IPS DF 6.9 (cell line): Measurements from ENCODE around the gene MLYCD.

Experiments used
- DNase-seq: peaks from one replicate; pipeline ENCODE4 v3.0.0-alpha.2; 2013; ENCODE audit warnings: low read depth, low spot score
- H3K27ac ChIP-seq: one replicate; pipeline ENCODE4 v1.5.1; 2013; ENCODE audit warnings: low read length, control low read depth
- H3K27me3 ChIP-seq: 2 replicates; pipeline ENCODE4 v1.6.1; 2013; ENCODE audit warnings: mild to moderate bottlenecking, low read length; ENCODE audit not compliant: control insufficient read depth, insufficient read depth
- H3K36me3 ChIP-seq: 2 replicates; pipeline ENCODE4 v1.6.1; 2013; ENCODE audit warnings: low read length; ENCODE audit not compliant: control insufficient read depth, insufficient read depth
- H3K4me1 ChIP-seq: 2 replicates; pipeline ENCODE4 v1.6.1; 2013; ENCODE audit warnings: low read length; ENCODE audit not compliant: control insufficient read depth, insufficient read depth
- H3K4me3 ChIP-seq: 2 replicates; pipeline ENCODE4 v1.5.1; 2013; ENCODE audit warnings: mild to moderate bottlenecking, low read length
- H3K9me3 ChIP-seq: 2 replicates; pipeline ENCODE4 v1.6.1; 2013; ENCODE audit warnings: low read length, inconsistent platforms; ENCODE audit not compliant: control insufficient read depth, insufficient read depth
- WGBS: extraction: QIAGEN DNeasy Blood & Tissue Kit; methylation state at CpG from one replicate; pipeline ENCODE4 v1.1.7; 2013; ENCODE audit warnings: mixed read lengths, missing lambda C conversion rate; ENCODE audit not compliant: insufficient read length, insufficient coverage; 5-methylcytosine and 5-hydroxymethylcytosine counted together

The MLYCD gene

DNA sequence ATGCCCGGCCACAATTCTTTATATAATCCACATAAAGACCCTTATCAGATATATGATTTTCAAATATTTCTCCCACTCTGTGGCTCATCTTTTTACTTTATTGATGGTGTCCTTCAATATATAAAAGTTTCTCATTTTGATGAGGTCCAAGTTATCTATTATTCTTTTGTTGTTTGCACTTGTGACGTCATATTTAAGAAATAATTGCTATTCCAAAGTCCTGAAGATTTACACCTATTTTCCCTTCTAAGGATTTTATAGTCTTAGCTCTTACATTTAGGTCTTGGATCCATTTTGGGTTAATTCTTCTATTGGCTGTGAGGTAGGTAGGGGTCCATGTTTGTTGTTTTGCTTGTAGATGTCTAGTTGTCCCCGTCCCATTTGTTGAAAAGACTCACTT, 3.0 kb upstream of the MLYCD start:
- Histone ChIP-seq H3K9me3 (no peaks in the 10 kb centered on the region), H3K27ac (no peak overlapping the region), H3K36me3 (no peaks in the 10 kb centered on the region), H3K27me3 (no peaks in the 10 kb centered on the region), H3K4me3 (no peak overlapping the region), H3K4me1 (peaks cover 1% of the 10 kb centered on the region; the same call in 1 of the 2 replicates)
- no CpG with 5 or more reads among the region's 3 CpGs for WGBS
- no peak for DNase-seq

DNA sequence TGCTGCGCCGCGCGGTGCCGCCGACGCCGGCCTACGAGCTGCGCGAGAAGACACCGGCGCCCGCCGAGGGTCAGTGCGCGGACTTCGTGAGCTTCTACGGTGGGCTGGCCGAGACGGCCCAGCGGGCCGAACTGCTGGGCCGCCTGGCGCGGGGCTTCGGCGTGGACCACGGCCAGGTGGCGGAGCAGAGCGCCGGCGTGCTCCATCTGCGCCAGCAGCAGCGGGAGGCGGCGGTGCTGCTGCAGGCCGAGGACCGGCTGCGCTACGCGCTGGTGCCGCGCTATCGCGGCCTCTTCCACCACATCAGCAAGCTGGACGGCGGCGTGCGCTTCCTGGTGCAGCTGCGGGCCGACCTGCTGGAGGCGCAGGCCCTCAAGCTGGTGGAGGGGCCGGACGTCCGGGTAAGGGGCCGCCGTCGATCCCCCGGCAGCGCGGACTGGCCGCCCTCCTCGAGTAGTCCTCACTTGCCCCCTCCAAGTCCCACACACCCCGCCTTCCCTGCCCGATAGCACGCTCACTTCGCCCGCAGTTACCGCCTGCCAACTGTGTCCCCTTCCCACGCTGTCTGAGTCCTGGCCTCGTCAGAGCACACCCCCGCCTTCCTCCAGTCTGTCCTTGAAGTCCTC, 470 bp downstream of the MLYCD start:
- Histone ChIP-seq H3K4me3 (peak overlapping the region; percentile 84), H3K9me3 (no peaks in the 10 kb centered on the region), H3K36me3 (0 out of 2 replicates have a peak, but pooled peaks cover 3% of the 10 kb centered on the region), H3K4me1 (peaks cover 1% of the 10 kb centered on the region; the same call in 1 of the 2 replicates), H3K27ac (no peak overlapping the region), H3K27me3 (no peaks in the 10 kb centered on the region)
- WGBS, result no CpG with 5 or more reads among the region's 73 CpGs
- DNase-seq, result no peak

DNA sequence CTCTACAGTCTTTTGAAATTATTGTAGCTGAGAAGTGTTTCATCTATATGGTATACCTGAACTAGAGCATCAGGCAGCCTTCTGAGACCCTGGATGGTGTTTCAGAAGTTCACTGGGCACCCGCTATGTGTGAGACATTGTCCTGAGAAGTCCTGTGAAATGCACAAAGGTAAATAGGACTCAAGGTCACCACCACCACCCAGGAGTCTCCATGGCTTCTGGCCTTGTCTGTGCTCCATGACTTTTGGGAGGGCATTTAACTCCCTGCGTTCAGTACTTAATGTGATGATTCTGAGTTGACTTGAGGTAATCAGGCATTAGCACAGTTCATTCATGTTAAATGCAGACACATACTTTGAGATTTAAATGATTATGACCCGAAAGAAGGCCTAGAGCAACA, 1.1 kb downstream of the MLYCD start:
- Histone ChIP-seq H3K4me3 (peak overlapping the region; percentile 84; the same call in 1 of the 2 replicates), H3K27ac (no peak overlapping the region), H3K9me3 (no peaks in the 10 kb centered on the region), H3K36me3 (0 out of 2 replicates have a peak, but pooled peaks cover 3% of the 10 kb centered on the region), H3K4me1 (peaks cover 1% of the 10 kb centered on the region; the same call in 1 of the 2 replicates), H3K27me3 (no peaks in the 10 kb centered on the region)
- no peak for DNase-seq
- no CpG with 5 or more reads among the region's 3 CpGs for WGBS

DNA sequence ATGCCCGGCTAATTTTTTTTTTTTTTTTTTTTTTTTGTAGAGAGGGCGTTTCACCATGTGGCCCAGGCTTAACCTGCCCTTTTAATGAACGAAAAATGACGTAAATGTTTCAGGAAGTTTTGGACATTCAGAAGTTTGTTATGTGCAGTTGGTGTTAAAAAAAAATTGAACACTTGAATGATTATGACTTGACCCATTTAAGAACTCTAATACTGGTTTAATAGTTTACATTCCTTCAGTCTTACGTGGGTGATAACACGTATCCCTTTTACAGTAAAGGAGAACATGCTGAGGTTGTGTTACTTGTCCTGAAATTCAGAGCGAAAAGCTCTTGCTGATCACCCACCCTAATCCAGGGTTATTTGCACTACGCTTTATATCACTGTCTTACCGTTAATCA, 1.7 kb downstream of the MLYCD start:
- H3K9me3 ChIP-seq, result no peaks in the 10 kb centered on the region
- H3K4me1 ChIP-seq, result peaks cover 1% of the 10 kb centered on the region; the same call in 1 of the 2 replicates
- H3K27me3 ChIP-seq, result no peaks in the 10 kb centered on the region
- no peak overlapping the region for H3K27ac ChIP-seq
- H3K36me3 ChIP-seq, result 0 out of 2 replicates have a peak, but pooled peaks cover 3% of the 10 kb centered on the region
- no peak for DNase-seq
- WGBS, result no CpG with 5 or more reads among the region's 9 CpGs
- H3K4me3 ChIP-seq, result no peak overlapping the region

DNA sequence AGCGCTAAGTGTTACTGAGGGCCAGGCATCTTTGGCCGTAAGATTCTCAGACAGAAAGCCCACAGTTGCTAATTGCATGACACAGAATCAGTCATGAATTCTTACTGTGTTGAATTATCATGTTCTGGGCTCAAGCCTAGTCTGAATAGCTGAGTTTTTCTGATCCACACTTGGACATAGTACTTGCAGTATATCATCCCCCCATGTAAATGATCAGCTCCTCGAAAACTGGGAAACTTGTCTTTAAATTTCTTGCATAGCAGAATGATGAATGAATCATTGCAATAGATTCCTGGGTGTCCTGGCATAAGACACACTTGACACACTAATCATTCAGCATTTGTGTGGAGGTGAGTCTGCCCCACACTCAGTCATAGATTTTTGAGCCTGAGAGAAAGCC, 2.2 kb downstream of the MLYCD start:
- Histone ChIP-seq H3K27me3 (no peaks in the 10 kb centered on the region), H3K36me3 (0 out of 2 replicates have a peak, but pooled peaks cover 3% of the 10 kb centered on the region), H3K4me3 (no peak overlapping the region), H3K9me3 (no peaks in the 10 kb centered on the region), H3K4me1 (peaks cover 1% of the 10 kb centered on the region; the same call in 1 of the 2 replicates), H3K27ac (no peak overlapping the region)
- no peak for DNase-seq
- no CpG with 5 or more reads among the region's 3 CpGs for WGBS

DNA sequence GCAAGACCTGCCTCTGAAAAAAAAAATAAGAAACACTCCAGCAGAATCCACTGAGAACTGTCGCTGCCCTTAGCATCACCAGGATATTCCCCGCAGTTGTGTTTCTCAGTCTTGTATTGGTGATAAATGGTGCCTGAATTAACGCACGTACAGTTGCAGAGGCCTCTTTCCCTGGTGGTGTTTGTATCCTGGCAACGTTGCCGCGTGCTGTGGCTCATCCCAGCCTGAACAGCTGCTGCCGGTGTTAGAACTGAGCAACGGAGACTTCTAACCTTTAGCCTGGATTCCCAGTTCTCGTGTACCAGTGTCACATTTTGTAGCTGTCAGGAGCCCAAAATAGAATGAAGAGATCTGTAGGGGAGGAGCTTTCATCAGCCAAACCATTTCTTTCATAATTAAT, 4.8 kb downstream of the MLYCD start:
- DNase-seq, result no peak
- Histone ChIP-seq H3K9me3 (no peaks in the 10 kb centered on the region), H3K4me1 (peaks cover 1% of the 10 kb centered on the region; the same call in 1 of the 2 replicates), H3K27me3 (no peaks in the 10 kb centered on the region), H3K4me3 (no peak overlapping the region), H3K36me3 (0 out of 2 replicates have a peak, but pooled peaks cover 3% of the 10 kb centered on the region), H3K27ac (no peak overlapping the region)
- no CpG with 5 or more reads among the region's 10 CpGs for WGBS

DNA sequence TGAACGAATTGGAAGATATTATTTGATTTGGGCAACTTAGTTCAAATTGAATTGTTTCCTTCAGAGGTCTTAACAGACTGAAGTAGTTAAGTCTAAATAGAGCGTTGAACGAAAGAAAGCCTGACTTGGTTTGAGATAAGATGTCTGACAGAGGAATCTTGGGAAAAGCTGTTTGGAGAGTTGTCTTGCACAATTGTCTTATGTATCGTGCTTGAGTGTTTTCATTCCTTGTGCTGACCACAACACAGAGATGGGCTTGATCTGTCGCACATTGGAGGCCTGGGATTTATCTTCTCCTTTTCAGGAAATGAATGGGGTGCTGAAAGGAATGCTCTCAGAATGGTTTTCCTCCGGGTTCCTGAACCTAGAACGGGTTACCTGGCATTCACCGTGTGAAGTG, 7.8 kb downstream of the MLYCD start:
- Histone ChIP-seq H3K27me3 (no peaks in the 10 kb centered on the region), H3K27ac (no peak overlapping the region), H3K36me3 (0 out of 2 replicates have a peak, but pooled peaks cover 3% of the 10 kb centered on the region), H3K9me3 (no peaks in the 10 kb centered on the region), H3K4me1 (no peaks in the 10 kb centered on the region), H3K4me3 (no peak overlapping the region)
- WGBS, result 100% methylated on average over 1 of the region's 8 CpGs
- no peak for DNase-seq

DNA sequence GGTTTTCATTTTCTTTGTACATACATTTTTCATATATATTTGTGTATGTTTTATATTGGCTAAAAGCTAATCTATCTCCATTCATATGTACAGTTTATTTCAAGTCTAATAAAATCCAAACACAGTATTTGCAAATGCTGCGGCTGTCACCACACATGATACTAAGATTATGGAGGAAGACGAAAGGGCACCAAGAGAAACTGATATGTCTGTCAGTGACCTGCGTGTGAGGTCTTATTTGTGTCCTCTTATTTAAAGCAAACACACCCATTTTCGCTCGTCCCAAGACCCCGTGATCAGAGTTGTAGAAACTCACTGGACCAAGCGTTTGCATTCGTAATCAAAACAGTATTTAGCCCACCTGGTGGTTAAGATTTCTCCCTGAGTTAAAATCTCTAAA, 8.2 kb downstream of the MLYCD start:
- Histone ChIP-seq H3K27me3 (no peaks in the 10 kb centered on the region), H3K4me3 (no peak overlapping the region), H3K36me3 (0 out of 2 replicates have a peak, but pooled peaks cover 3% of the 10 kb centered on the region), H3K9me3 (no peaks in the 10 kb centered on the region), H3K27ac (no peak overlapping the region), H3K4me1 (no peaks in the 10 kb centered on the region)
- no CpG with 5 or more reads among the region's 8 CpGs for WGBS
- DNase-seq, result no peak

DNA sequence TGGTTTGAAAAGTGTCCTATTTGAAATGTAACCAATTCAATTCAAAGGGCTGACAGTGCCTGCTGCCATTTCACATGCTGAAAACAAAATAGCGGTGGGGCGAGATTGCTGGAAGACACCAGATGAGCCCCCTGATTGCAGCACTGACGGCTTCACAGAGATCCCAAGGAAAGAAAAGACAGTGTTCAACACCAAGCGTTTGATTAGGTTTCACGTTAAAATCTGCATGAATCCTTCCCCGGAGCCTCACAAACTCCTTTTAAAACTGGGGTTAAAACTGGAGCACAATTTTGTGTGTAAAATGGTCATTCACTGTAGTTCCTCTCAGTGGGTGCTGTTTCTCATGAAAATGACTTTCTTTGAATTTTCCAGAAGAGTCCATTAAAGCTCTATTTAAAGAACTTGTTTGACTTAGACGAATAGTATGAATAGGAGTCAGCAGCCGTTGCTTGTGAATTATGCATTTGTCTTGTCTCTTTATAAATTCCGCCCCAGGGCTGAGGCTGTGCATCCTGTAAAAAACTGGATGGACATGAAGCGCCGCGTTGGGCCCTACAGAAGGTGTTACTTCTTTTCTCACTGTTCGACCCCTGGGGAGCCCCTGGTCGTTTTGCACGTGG, 8.8 kb downstream of the MLYCD start:
- H3K4me1 ChIP-seq, result no peaks in the 10 kb centered on the region
- no peaks in the 10 kb centered on the region for H3K27me3 ChIP-seq
- H3K9me3 ChIP-seq, result no peaks in the 10 kb centered on the region
- peaks cover 7% of the 10 kb centered on the region; the same call in 1 of the 2 replicates for H3K36me3 ChIP-seq
- H3K27ac ChIP-seq, result no peak overlapping the region
- no CpG with 5 or more reads among the region's 15 CpGs for WGBS
- no peak overlapping the region for H3K4me3 ChIP-seq
- DNase-seq, result no peak

DNA sequence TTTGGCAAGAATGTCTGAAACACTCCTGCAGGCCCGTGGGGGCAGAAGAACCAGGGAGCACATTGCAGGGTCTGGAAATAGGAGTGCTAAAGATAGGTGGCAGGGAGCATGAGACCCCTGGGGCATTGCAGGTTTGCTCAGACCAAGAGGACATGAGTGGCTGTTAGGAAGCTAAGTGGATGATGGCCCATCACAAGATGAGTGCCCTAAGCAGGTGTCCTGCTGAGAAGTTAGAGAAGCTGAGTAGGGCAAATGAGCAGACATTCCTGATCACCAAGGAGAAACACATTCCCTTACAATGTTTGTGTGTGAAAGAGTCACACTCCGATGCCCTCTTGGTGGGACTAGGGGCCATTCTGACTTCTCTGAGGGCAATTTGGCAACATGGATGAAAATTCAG, 9.9 kb downstream of the MLYCD start:
- Histone ChIP-seq H3K4me3 (no peak overlapping the region), H3K36me3 (peaks cover 5% of the 10 kb centered on the region; the same call in 1 of the 2 replicates), H3K9me3 (no peaks in the 10 kb centered on the region), H3K4me1 (no peaks in the 10 kb centered on the region), H3K27ac (no peak overlapping the region), H3K27me3 (no peaks in the 10 kb centered on the region)
- WGBS, result no CpG with 5 or more reads among the region's 2 CpGs
- no peak for DNase-seq
